Stimulated activated CD8-positive, alpha-beta memory T cell treated with anti-CD3 and anti-CD28 coated beads, Interleukin-4, amount 100 ng/mL, for 24 hours (primary cell): ENCODE results near the gene PITX2.

Experiments used
- DNase-seq: peaks from one replicate; pipeline ENCODE4 v3.0.0-alpha.2; 2020; ENCODE audit warnings: low read depth

Gene PITX2

DNA sequence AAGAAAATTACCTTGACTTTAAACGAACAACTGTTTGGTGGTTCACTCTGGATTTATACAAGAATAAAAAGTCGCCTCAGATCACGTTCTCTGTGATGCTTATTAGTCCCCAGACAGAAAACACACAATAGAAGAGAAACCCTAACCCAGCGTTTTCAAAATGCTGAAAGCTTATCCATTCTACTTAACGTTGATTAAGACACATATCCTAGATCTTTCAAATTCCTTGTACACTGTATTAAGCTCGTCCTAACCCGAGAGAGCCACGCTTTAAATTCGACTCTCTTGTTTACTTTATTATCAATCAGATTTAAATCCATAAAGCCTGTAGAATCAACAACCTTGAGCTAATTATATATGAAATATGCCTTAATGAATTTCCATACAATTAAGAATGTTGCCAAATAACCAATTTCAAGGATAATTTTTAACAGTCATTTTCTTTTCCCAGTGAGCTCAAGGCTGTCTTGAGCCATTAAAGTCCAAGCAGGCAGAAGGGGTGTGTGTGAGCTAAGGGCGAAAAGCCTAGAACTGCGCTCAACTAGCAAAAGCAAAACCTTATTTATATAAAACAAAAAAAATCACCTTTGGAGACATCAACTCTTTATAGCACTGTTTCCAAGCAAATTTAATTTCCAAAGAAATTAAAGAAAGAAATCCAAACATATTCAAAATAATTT, 981 bp upstream of the PITX2 start:
- DNase-seq: no peak

DNA sequence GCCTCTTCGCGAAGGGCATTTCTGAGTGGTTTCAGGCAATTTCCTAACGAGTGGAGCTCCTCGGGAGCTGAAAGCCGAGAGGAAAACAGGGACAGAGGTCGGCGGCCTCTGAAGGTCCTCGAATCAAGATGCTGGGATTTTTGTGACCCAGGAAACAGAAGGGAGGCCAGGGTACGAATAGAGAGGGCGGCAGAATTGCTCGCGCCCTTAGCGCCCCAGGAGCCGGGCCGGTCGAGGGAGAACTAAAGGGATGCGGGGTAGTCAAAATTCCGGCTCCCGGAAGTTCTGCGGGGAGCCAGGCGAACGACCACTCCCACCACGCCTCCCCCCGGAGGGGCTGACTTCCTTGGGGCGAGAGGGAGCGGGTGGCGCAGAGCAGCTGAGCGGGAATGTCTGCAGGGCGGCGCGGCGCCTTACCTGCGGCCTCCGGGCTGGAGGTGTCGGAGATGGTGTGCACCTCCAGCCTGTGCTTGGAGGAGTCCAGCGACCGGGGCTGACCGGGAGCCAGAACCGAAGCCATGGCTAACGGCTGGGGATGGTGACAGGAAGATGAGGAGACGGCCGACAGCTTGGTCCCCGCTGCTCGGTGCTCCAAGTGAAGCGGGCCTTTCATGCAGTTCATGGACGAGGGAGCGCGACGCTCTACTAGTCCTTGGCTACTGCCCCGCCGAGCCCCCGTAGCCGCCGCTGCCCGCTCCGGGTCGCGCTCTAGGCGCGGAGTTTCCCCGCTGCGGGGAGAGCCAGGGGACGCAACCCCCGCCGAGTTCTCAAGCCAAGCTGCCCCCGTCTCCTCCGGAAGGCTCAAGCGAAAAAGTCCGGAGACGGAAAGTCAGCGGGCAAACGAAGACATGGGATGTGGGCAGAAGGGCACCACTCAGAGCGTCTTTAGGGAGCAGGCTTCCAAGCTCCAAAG, 782 bp downstream of the PITX2 start:
- DNase-seq: no peak

DNA sequence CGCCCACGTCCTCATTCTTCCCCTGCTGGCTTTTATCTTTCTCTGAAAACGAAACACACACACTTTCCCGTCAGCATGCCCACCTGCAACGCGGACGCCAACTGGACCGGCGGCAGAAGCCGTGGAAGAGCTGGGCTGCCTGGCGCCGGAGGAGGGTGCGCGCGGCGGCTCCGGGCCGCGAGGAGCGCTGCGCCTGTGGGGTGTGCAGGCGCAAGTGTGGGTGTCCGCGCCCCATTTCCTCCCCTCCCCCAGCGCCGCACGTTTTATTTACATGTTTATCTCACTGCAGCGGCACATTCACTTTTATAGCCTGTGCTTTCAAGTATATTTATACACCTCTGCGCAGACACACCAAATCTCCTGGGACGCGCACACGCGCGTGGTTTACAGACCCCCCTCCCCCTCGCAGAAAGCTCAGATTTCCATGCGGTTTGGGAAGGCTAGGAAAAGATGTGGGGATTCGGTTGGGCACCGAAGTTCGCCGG, 1.5 kb downstream of the PITX2 start:
- DNase-seq: no peak

DNA sequence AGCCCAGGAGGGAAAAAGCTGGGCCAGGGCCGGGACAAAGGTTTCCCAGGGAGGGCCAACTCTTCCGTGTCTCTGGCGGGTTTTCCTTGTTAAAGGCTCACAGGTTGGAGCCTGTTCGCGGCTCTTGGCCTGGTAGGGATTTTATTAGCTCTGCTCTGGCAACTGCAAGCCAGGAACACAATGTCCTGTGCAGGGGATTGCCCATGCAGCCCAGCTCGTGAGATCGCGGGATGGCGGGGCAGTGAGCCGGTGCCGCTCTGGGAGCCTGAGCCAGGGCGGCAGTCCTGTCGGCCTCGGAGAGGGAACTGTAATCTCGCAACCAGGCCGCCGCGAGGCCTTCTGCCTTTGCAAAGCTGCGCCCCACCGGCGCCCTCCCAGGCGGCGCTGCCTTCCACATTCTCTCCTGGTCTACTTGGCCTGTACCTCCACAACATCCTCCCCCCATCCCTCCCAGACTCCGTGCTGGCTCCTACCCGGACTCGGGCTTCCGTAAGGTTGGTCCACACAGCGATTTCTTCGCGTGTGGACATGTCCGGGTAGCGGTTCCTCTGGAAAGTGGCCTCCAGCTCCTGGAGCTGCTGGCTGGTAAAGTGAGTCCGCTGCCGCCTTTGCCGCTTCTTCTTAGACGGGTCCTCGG, 2.1 kb downstream of the PITX2 start:
- DNase-seq: no peak

- DNase-seq: no peak
These were observed 2.6 kb downstream of the PITX2 start for GRCh38 chr4:110620322-110620690.

- DNase-seq: no peak
These were observed 3.2 kb downstream of the PITX2 start for GRCh38 chr4:110619463-110620247.

DNA sequence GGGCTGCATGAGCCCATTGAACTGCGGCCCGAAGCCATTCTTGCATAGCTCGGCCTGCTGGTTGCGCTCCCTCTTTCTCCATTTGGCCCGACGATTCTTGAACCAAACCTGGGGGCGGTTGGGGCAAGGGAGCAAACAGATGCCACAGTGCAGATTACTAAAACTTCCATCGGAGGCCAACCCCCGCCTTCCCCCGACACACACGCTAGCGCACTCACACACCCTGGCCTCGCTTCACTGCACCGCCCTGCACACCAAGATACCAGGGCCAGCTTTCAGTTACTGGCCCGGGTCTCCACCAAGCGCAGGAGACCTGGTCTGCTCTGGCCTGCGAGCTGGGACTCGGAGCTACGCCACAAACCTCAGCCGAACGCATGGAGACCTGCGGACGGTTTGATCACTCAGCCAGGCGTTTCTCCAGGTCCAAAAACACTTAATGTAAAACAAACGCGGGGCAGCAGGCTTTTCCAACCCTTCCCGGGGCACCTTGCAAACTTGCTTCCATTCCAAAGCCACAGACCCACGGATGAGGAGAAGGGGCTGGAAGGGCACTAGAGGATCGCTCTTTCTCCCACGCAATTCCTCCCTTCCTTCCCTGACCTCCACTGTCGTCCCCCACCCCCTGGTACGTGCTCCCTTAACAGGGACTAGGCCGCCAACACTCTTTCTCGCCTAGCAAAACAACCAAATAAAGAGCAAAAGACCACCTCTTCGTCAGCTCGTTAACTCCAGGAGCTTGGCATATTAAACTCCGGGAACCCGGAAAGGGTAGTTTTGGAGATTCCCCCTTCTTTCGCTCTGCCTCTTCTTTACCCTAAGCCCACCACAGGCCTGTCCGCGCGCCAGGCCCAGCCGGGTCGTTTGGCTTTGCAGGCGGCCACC, 4.1 kb downstream of the PITX2 start:
- no peak for DNase-seq

DNA sequence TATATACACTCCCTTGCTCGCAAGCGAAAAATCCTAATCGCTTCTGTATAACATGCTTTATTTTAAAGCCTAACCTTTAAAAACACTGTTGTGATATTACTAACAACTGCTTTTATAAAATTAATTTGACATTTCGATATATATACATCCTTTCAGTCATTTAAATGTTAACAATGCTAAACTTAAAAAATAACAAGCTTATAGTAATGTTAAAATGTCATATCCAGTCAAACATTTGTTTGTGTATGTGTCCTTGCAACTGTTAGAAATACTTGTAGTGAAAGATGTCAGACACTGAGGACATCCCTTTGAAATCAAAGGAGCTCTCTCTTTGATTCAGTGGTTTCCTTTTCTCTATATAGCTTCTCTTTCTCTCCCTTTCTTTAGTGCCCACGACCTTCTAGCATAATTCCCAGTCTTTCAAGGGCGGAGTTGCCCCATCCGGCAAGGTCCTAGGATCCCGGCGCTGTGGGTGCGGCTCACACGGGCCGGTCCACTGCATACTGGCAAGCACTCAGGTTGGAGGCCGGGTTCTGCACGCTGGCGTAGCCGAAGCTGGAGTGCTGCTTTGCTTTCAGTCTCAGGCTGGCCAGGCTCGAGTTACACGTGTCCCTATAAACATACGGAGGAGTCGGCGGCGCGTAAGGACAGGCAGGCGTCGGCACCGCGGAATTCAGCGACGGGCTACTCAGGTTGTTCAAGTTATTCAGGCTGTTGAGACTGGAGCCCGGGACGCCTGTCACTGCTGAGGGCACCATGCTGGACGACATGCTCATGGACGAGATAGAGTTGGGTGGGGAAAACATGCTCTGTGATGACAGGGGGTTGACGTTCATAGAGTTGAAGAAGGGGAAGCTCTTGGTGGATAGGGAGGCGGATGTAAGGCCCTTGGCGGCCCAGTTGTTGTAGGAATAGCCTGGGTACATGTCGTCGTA, 5.0 kb downstream of the PITX2 start:
- no peak for DNase-seq

GRCh38 chr4:110617075-110617640, 5.7 kb downstream of the PITX2 start:
- DNase-seq: no peak

DNA sequence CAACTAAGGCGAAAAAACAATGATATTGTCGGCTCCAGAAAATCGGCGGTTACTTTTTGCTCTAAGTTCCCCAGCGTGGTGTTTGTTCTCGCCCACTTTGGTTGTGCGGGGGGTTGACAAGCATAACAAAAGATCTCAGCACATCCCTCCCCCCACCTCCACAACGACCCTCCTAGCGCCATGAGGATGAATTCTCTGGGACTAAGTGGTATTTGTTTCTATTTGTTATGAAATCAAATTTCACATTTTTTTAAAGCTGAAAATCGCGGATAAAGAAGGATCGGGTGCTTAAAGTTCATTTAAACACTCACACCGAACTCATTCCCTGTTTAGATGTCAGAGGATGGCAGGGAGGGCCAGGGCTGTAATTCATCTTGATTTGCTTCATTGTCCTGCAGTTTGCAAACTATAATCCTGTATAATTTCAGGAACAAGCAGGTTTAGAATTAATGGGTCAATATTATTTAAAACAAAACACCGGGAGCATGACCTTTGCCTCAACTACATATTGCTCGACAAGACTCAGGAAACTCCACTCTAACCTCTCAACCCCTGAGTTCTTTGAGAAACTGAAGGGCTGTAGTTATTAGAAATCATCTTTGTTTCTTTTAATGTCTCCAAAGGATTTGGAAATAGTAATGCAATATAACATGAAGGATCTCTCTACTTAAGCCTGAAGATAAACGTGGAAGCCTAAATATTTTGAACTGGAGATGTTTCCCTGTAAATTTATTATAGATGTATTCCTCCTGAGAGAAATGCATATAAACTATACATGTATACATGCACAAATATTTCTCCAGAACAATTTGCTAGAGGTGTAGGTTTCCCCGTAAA, 6.4 kb downstream of the PITX2 start:
- DNase-seq: no peak

DNA sequence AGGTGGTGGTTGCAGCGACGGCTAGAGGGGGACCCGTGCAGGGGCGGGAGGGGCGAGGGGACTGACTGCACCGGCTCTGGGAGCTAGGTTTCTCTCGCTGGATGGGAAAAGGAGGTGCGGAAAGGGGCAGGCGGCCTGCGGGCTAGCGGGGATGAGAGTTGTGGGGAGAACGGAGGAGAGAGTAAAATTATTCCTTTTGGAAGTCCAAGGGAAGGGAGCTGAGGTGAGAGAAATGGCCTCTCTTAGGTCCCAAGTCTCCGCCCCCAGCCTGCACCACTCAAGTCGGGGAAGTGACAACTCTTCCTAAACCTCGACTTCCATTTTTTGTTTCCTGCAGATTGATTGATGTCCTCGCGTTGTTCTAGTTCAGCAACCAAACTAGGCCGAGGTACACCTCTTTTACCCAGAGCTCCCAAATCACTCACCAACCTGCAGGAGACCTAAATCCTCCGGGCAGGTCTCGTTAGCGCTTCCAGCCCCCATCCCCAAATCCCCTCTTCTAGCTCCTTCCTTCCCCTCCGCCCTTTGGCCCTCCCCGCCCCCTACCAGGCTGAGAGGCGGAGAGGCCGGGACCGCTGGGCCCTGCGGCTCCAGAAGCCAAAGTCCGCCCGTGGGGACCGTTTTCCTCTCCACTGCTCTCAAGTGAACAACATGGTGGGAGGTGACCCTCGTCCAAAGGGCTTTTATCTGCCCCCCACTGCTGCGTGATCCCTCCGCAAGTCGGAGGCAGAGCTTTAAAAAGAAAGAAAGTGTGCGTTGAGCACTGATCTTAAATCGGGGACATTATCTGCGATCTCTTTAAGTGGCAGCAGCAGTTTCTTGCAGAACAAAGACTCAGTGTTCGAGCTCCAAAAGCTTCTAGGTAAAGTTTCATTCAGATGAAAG, 7.3 kb downstream of the PITX2 start:
- DNase-seq: no peak

GRCh38 chr4:110614976-110615352, 7.9 kb downstream of the PITX2 start:
- no peak for DNase-seq

DNA sequence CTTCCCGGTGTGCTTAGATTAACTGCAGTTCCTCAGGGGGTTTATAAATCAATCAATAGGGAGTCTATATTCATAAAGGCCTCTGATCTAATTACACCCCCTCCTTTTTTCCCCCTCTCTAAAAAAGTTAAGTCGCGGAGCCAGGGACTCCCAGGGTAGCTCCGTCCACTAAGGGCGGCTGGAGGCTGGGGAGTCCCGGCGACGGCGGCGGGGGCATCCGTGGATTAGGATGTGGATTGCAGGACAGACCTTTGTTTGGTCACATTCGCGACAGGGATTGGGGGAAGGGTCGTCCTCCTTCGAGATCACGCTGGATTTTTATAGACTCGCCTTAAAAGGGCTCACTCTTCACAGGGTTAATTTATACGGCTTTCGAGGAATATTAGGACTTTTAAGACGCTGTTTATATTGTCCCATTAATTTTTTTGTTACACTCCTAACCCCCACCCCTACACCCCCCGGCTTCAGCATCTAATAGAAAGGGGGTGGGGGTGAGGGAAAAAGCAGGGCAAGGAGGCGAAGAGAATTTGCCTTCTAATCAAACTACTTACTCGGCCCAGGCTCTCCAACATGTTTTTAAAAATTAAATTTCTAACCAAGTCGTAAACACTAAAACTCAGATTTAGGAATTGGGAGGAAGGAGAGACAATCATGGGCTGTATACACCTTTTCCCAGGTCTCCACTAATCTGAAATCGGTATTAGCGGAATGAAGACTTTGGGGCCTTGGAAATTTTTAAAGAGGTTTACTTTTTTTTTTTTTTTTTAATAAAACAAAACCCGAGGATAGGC, 8.5 kb downstream of the PITX2 start:
- no peak for DNase-seq

- DNase-seq: no peak
These were observed 9.1 kb downstream of the PITX2 start for GRCh38 chr4:110613745-110614144.

GRCh38 chr4:110612631-110613269, 10.1 kb downstream of the PITX2 start:
- DNase-seq: no peak

DNA sequence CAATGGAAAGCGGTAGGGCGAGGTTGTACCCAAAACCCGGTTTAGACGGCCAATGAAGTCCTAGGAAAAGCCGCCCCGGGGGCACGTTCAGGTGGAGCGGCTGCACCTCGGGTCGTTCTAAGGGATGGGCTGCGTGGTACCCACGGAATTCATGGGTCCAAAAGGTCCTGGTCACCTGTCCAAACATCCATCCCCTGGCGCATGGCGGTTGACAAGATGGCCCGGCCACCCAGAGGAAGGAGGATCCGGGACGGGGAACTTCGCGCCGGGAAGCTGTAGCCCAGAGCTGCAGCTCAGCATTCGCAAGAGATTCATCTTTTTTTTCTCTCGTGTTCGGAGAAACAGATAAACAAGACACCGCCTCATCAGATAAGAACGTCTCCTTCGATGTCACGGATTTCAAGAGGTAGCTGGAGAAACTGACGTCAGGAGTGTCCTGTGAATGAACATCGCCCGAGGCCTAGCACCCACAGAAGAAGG, 10.9 kb downstream of the PITX2 start:
- no peak for DNase-seq
